GM12864 (cell line): ENCODE data around the gene PHF11.

Experiments
- DNase-seq: peaks from one replicate; pipeline ENCODE4 v3.0.0-alpha.2; 2011; ENCODE audit warnings: low read depth
- H3K4me3 ChIP-seq: 2 replicates; pipeline ENCODE4 v1.5.1; 2011; ENCODE audit warnings: mild to moderate bottlenecking, low read depth, low read length, control low read depth
- TF ChIP-seq, protein P1 (sequence below): IDR thresholded peaks from 2 replicates; pipeline ENCODE4 v1.5.1; 2011; ENCODE audit warnings: low read depth, mild to moderate bottlenecking, moderate library complexity, low read length, control low read depth, inconsistent platforms; ENCODE audit errors: missing control alignments

Gene PHF11

DNA sequence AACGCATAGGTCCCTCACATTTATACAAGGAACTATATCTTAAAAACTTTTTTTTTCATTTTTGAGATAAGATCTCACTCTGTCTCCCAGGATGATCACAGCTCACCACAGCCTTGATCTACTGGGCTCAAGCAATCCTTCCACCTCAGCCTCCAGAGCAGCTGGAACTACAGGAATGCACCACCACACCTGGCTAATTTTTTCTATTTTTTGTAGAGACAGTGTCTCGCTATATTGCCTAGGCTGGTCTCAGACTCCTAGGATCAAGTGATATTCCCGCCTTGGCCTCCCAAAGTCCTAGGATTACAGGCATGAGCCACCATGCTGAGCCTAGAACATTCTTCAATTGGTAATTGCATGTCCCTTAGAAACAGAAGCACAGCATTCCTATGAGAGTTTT is 47.9 kb downstream of the PHF11 start:
- TF ChIP-seq, protein P1, sequence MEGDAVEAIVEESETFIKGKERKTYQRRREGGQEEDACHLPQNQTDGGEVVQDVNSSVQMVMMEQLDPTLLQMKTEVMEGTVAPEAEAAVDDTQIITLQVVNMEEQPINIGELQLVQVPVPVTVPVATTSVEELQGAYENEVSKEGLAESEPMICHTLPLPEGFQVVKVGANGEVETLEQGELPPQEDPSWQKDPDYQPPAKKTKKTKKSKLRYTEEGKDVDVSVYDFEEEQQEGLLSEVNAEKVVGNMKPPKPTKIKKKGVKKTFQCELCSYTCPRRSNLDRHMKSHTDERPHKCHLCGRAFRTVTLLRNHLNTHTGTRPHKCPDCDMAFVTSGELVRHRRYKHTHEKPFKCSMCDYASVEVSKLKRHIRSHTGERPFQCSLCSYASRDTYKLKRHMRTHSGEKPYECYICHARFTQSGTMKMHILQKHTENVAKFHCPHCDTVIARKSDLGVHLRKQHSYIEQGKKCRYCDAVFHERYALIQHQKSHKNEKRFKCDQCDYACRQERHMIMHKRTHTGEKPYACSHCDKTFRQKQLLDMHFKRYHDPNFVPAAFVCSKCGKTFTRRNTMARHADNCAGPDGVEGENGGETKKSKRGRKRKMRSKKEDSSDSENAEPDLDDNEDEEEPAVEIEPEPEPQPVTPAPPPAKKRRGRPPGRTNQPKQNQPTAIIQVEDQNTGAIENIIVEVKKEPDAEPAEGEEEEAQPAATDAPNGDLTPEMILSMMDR = no peak

DNA sequence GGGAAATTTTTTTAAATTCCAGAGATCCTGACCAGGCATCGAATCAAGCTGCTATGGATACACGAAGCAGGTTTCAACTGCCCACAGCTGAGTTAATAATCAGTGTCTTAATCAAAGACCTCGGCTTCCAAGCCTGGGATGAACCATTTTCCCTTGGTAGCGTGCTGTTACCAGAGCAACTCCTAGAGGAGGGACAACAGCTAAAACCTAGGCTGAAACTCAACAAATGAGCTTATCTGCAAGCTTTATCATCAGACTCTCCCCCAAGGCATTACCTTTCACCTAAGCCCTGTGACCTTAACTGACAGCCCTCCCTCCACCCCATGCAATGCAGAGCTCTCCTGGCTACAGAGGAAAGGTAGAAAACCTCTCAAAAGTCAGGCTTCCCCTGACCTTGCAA is 49.9 kb downstream of the PHF11 start:
- no peak for DNase-seq
- TF ChIP-seq, protein P1 = no peak

More for the DNA sequence above, 47.9 kb downstream of the PHF11 start:
- no peak overlapping the region for H3K4me3 ChIP-seq
- no peak for DNase-seq

DNA sequence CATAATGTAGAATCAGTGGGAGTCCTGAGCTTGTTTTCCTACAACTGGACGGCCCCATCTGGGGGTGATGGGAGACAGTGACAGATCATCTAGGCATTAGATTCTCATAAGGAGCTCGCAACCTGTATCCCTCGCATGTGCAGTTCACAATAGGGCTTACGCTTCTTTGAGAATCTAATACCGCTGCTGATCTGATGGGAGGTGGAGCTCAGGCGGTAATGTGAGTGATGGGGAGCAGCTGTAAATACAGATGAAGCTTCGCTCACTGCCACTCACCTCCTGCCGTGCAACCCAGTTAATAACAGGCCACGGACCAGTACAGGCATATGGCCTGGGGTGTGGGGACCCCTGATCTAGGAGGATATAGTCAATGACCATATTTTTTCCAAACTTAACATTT is 50.8 kb downstream of the PHF11 start:
- DNase-seq = no peak
- TF ChIP-seq, protein P1 = no peak
- no peak overlapping the region for H3K4me3 ChIP-seq

More for the DNA sequence above, 49.9 kb downstream of the PHF11 start:
- H3K4me3 ChIP-seq = no peak overlapping the region

DNA sequence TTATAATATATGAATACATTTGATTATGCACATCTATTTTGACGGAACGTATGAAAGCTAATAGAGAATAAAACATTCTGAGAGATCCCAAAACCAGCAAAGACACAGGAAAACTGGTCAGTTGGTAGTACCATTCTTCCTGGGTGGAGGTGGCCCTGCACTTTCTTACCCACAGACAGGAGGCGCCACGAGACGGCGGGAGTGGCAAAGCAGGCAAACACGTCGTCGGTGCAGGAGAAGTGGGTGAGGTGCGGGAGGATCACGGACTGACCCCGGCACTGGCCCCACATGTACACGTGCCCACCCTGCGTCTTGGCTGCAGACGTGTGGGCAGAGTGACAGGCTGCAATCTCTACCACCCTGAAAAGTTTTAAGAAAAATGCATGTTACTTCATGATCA is 53.5 kb downstream of the PHF11 start:
- no peak overlapping the region for H3K4me3 ChIP-seq
- DNase-seq = no peak
- TF ChIP-seq, protein P1 = no peak

DNA sequence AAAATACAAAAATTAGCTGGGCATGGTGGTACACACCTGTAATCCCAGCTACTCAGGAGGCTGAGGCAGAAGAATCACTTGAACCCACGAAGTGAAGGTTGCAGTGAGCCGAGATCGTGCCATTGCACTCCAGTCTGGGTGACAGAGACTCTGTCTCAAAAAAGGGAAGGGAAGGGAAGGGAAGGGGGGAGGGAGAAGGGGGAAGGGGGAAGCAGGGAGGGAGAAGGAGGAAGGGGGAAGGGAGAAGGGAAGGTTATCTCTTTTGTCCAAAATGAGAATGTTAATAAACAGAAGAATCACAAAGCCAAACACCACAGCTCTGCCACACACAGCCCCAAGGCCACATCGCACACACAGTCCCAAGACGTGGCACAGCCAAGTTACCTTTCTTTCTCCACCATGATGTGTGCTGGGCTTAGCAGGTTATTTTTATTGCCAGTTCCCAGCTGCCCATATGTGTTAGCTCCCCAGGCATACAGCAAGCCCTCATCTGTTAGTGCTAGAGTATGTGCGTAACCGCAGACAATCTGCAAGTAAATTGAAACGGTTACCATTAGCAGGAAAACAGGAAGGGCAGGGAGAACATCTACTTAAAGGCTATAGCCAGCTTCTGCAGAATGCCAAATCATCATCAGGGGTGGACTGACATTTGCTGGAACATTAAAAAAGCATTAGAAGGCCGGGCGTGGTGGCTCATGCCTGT is 55.3 kb downstream of the PHF11 start:
- DNase-seq = no peak
- no peak overlapping the region for H3K4me3 ChIP-seq
- TF ChIP-seq, protein P1 = no peak

DNA sequence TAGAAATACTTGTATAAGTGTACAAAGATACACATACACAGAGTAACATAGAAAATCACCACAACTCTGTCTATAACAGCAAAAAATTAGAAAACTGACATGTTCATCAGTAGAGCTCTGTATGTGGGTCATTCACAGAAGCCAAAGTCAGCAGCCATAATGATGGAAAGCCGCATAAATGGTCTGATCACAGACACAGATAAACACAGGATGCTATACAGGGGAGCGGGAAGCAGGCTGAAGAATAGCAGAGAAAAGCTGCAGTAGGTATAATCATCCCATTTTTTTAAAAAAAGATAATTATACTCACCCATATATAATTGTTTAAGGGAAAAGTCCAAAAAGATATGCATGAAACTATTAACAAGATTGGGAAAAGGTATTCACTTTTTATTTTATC is 58.1 kb downstream of the PHF11 start:
- no peak overlapping the region for H3K4me3 ChIP-seq
- TF ChIP-seq, protein P1 = no peak
- DNase-seq = no peak

DNA sequence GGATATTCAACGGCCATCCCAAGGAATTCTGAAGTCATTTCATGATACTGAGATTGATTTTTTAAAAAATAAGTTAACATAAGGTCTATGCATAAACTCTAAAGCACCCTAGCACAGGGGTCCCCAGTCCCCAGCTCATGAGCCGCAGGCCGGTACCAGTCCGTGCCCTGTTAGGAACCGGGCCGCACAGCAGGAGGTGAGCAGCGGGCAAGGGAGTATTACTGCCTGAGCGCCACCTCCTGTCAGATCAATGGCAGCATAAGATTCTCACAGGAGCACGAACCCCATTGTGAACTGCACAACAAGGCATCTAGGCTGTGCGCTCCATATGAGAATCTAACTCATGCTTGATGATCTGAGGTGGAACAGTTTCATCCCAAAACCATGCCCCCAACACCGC is 58.6 kb downstream of the PHF11 start:
- DNase-seq = no peak
- H3K4me3 ChIP-seq = no peak overlapping the region
- TF ChIP-seq, protein P1 = no peak
